Neural progenitor cell (in vitro differentiated cells): Measurements from ENCODE around the gene PTPRN2. TPM values are rescaled to one million over a fixed set of nuclear protein-coding genes. Genes with fewer than 3 reads are reported as not detected.

Source experiments
- DNase-seq: peaks from one replicate; pipeline ENCODE4 v3.0.0-alpha.2; 2016; ENCODE audit warnings: low spot score
- H2AFZ ChIP-seq: fragments of 200-600 bp; sonication (generic); replicated peaks from 2 replicates; pipeline ENCODE4 v1.6.1; 2016; ENCODE audit warnings: antibody characterized with exemption
- H3F3A ChIP-seq: fragments of 200-600 bp; sonication (generic); 2 replicates; pipeline ENCODE4 v1.6.1; 2016; ENCODE audit warnings: antibody characterized with exemption, low read depth
- H3K27ac ChIP-seq: fragments of 200-600 bp; sonication (generic); 2 replicates; pipeline ENCODE4 v1.5.1; 2016; ENCODE audit warnings: mild to moderate bottlenecking
- H3K27me3 ChIP-seq: fragments of 200-600 bp; sonication (generic); 2 replicates; pipeline ENCODE4 v1.6.1; 2016; ENCODE audit warnings: mild to moderate bottlenecking, moderate library complexity
- H3K36me3 ChIP-seq: fragments of 200-600 bp; sonication (generic); 2 replicates; pipeline ENCODE4 v1.5.1; 2016
- H3K4me1 ChIP-seq: fragments of 200-600 bp; sonication (generic); 2 replicates; pipeline ENCODE4 v1.6.1; 2016; ENCODE audit warnings: mixed run types
- H3K4me2 ChIP-seq: fragments of 200-600 bp; sonication (generic); 2 replicates; pipeline ENCODE4 v1.6.1; 2016
- H3K4me3 ChIP-seq: fragments of 200-600 bp; sonication (generic); 2 replicates; pipeline ENCODE4 v1.5.1; 2016
- H3K79me2 ChIP-seq: fragments of 200-600 bp; sonication (generic); 2 replicates; pipeline ENCODE4 v1.6.1; 2016; ENCODE audit warnings: low read depth
- H3K9ac ChIP-seq: fragments of 200-600 bp; sonication (generic); 2 replicates; pipeline ENCODE4 v1.6.1; 2016
- H3K9me3 ChIP-seq: fragments of 200-600 bp; sonication (generic); 2 replicates; pipeline ENCODE4 v1.5.1; 2016; ENCODE audit warnings: low read depth
- H4K20me1 ChIP-seq: fragments of 200-600 bp; sonication (generic); 2 replicates; pipeline ENCODE4 v1.6.1; 2016; ENCODE audit warnings: low read depth
- H3K27ac Mint-ChIP-seq: 3 replicates; pipeline ENCODE4 v1.8.0; 2021; ENCODE audit warnings: mixed read lengths
- H3K27me3 Mint-ChIP-seq: 2 replicates; pipeline ENCODE4 v1.8.0; 2022; ENCODE audit warnings: low read depth, mild to moderate bottlenecking, inconsistent platforms, moderate library complexity, mixed read lengths; ENCODE audit not compliant: insufficient read depth
- H3K36me3 Mint-ChIP-seq: 3 replicates; pipeline ENCODE4 v1.8.0; 2021; ENCODE audit warnings: mixed read lengths
- H3K4me1 Mint-ChIP-seq: 3 replicates; pipeline ENCODE4 v1.8.0; 2021; ENCODE audit warnings: mixed read lengths
- H3K4me3 Mint-ChIP-seq: 3 replicates; pipeline ENCODE4 v1.8.0; 2021; ENCODE audit warnings: mild to moderate bottlenecking, moderate library complexity, mixed read lengths
- H3K9me3 Mint-ChIP-seq: 3 replicates; pipeline ENCODE4 v1.8.0; 2020; ENCODE audit warnings: mixed read lengths
- EZH2 ChIP-seq: fragments of 200-600 bp; sonication (generic); IDR thresholded peaks from 2 replicates; pipeline ENCODE4 v1.6.1; 2017; ENCODE audit warnings: antibody characterized with exemption, mild to moderate bottlenecking, moderate library complexity
- EZH2phosphoT487 ChIP-seq: fragments of 200-600 bp; sonication (generic); IDR thresholded peaks from 2 replicates; pipeline ENCODE4 v1.6.1; 2017; ENCODE audit warnings: antibody characterized with exemption
- total RNA-seq: library from RNA; depleted of rRNA; stranded (reverse); fragments of >200 nt; gene quantifications from 2 replicates; pipeline ENCODE4 v1.2.3, GENCODE V29; 2015; ENCODE audit warnings: low replicate concordance
- TF ChIP-seq, protein P1 (sequence below): fragments of 200-600 bp; sonication (generic); IDR thresholded peaks from 2 replicates; pipeline ENCODE4 v1.5.1; 2017; ENCODE audit warnings: antibody characterized with exemption, mild to moderate bottlenecking

Gene PTPRN2
- total RNA-seq, 1 donor from 2014 or later, result 3.0 TPM

GRCh38 chr7:157540606-157541294 lies 1046.9 kb downstream of the PTPRN2 start:
- H4K20me1 ChIP-seq, result no peaks in the 10 kb centered on the region
- H3K4me1 Mint-ChIP-seq, result peaks cover 25% of the 10 kb centered on the region
- no peak overlapping the region for H3K4me3 Mint-ChIP-seq
- TF ChIP-seq EZH2phosphoT487 (no peak), EZH2 (no peak)
- TF ChIP-seq, protein P1, sequence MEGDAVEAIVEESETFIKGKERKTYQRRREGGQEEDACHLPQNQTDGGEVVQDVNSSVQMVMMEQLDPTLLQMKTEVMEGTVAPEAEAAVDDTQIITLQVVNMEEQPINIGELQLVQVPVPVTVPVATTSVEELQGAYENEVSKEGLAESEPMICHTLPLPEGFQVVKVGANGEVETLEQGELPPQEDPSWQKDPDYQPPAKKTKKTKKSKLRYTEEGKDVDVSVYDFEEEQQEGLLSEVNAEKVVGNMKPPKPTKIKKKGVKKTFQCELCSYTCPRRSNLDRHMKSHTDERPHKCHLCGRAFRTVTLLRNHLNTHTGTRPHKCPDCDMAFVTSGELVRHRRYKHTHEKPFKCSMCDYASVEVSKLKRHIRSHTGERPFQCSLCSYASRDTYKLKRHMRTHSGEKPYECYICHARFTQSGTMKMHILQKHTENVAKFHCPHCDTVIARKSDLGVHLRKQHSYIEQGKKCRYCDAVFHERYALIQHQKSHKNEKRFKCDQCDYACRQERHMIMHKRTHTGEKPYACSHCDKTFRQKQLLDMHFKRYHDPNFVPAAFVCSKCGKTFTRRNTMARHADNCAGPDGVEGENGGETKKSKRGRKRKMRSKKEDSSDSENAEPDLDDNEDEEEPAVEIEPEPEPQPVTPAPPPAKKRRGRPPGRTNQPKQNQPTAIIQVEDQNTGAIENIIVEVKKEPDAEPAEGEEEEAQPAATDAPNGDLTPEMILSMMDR, result no peak
- H3K4me2 ChIP-seq, result no peak overlapping the region
- no peaks in the 10 kb centered on the region for H3K79me2 ChIP-seq
- H3K9me3 Mint-ChIP-seq, result no peaks in the 10 kb centered on the region
- peaks cover 9% of the 10 kb centered on the region for H3K27me3 ChIP-seq
- peak overlapping the region; percentile 74 for H3K27ac Mint-ChIP-seq
- no peak overlapping the region for H2AFZ ChIP-seq
- H3K4me1 ChIP-seq, result no peaks in the 10 kb centered on the region
- H3K36me3 Mint-ChIP-seq, result peaks cover 57% of the 10 kb centered on the region
- H3K36me3 ChIP-seq, result no peaks in the 10 kb centered on the region
- no peak for DNase-seq
- H3K9me3 ChIP-seq, result no peaks in the 10 kb centered on the region
- H3K27me3 Mint-ChIP-seq, result peaks cover 8% of the 10 kb centered on the region
- no peaks in the 10 kb centered on the region for H3F3A ChIP-seq
- no peak overlapping the region for H3K4me3 ChIP-seq
- H3K9ac ChIP-seq, result no peak overlapping the region
- no peak overlapping the region for H3K27ac ChIP-seq

GRCh38 chr7:157540020-157540419 lies 1047.6 kb downstream of the PTPRN2 start:
- Histone ChIP-seq H3K9me3 (no peaks in the 10 kb centered on the region), H3K4me1 (no peaks in the 10 kb centered on the region), H3K27ac (no peak overlapping the region), H3K4me3 (no peak overlapping the region), H3K4me2 (no peak overlapping the region), H3K36me3 (no peaks in the 10 kb centered on the region), H2AFZ (no peak overlapping the region), H3K9ac (no peak overlapping the region), H3F3A (no peaks in the 10 kb centered on the region), H3K79me2 (no peaks in the 10 kb centered on the region), H3K27me3 (peaks cover 11% of the 10 kb centered on the region), H4K20me1 (no peaks in the 10 kb centered on the region)
- no peaks in the 10 kb centered on the region for H3K9me3 Mint-ChIP-seq
- H3K36me3 Mint-ChIP-seq, result peaks cover 50% of the 10 kb centered on the region
- no peak for DNase-seq
- peak overlapping the region; percentile 74 for H3K27ac Mint-ChIP-seq
- TF ChIP-seq, protein P1, result no peak
- TF ChIP-seq EZH2phosphoT487, result no peak
- no peak for TF ChIP-seq EZH2
- peaks cover 25% of the 10 kb centered on the region for H3K4me1 Mint-ChIP-seq
- peaks cover 8% of the 10 kb centered on the region for H3K27me3 Mint-ChIP-seq
- H3K4me3 Mint-ChIP-seq, result no peak overlapping the region

DNA sequence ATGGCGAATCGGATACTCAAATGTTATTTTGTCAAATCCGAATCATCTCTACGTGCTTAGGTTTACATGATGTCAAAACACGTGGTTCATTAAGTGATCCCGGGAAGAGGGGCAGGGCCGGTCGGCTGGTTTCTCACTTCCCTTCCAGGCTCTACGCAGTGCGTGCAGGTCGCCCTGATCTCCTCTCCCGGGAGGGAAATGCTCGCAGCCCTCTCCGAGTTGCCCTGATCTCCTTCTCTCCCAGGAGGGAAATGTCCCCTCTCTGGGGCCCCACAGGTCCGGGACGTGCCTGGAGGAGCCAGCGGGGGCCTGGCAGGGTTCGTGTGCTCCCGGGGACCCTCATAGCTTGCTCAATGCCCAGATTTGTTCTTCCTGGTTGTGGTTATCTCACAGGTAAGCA lies 1048.1 kb downstream of the PTPRN2 start:
- Mint-ChIP-seq H3K9me3 (no peaks in the 10 kb centered on the region), H3K27me3 (peaks cover 8% of the 10 kb centered on the region), H3K4me1 (peaks cover 25% of the 10 kb centered on the region), H3K27ac (no peak overlapping the region), H3K4me3 (no peak overlapping the region), H3K36me3 (peaks cover 45% of the 10 kb centered on the region)
- no peaks in the 10 kb centered on the region for H4K20me1 ChIP-seq
- H3K4me3 ChIP-seq, result no peak overlapping the region
- no peak overlapping the region for H3K9ac ChIP-seq
- H3K9me3 ChIP-seq, result no peaks in the 10 kb centered on the region
- no peak overlapping the region for H3K4me2 ChIP-seq
- no peak overlapping the region for H3K27ac ChIP-seq
- TF ChIP-seq, protein P1, result no peak
- TF ChIP-seq EZH2, result no peak
- TF ChIP-seq EZH2phosphoT487, result no peak
- H3K4me1 ChIP-seq, result no peaks in the 10 kb centered on the region
- no peaks in the 10 kb centered on the region for H3K79me2 ChIP-seq
- no peaks in the 10 kb centered on the region for H3K36me3 ChIP-seq
- H3K27me3 ChIP-seq, result peaks cover 15% of the 10 kb centered on the region
- DNase-seq, result no peak
- no peaks in the 10 kb centered on the region for H3F3A ChIP-seq
- no peak overlapping the region for H2AFZ ChIP-seq
